H1 (cell line): Measurements from ENCODE around the gene OPALIN. TPM values are rescaled to one million over a fixed set of nuclear protein-coding genes. Genes with fewer than 3 reads are reported as not detected.
A peak's percentile ranks its signal among the peaks of the same experiment; 100 is the strongest.

Source experiments
- CTCF ChIA-PET: fragments of 300-600 bp; sonication (Branson Sonifier 250); formaldehyde crosslinking; loops from one replicate; lab custom pipeline; 2021; ENCODE audit not compliant: partially characterized antibody; lab: Charles Lee
- POLR2A ChIA-PET: fragments of 300-600 bp; sonication (Branson Sonifier 250); formaldehyde crosslinking; loops from one replicate; lab custom pipeline; 2021; ENCODE audit warnings: inconsistent platforms; ENCODE audit not compliant: partially characterized antibody; lab: Charles Lee
- DNase-seq, 2 experiments: peaks; one replicate each; pipeline versions ENCODE4 v3.0.0 to v3.0.0-alpha.2; 2010 to 2022; ENCODE audit warnings: low spot score in 2 of 2, low read depth in 1 of 2, mixed read lengths in 1 of 2
- FAIRE-seq: peaks from 2 replicates; lab custom pipeline; 2011; peaks lifted over from hg19 to GRCh38; lab: Jason Lieb, UNC
- H2AFZ ChIP-seq: 2 replicates; pipeline ENCODE4 v1.8.1; 2012; ENCODE audit warnings: low read length, inconsistent platforms
- H2AK5ac ChIP-seq: 2 replicates; pipeline ENCODE4 v1.6.1; 2013; ENCODE audit warnings: low read depth, low read length
- H2BK120ac ChIP-seq: replicated peaks from 2 replicates; pipeline ENCODE3; 2013; ENCODE audit warnings: low read depth, low read length, inconsistent platforms
- H2BK12ac ChIP-seq: 2 replicates; pipeline ENCODE4 v1.6.1; 2013; ENCODE audit warnings: low read depth, low read length
- H2BK15ac ChIP-seq: 2 replicates; pipeline ENCODE4 v1.6.1; 2013; ENCODE audit warnings: low read length
- H2BK20ac ChIP-seq: 2 replicates; pipeline ENCODE4 v1.6.1; 2013; ENCODE audit warnings: low read length
- H2BK5ac ChIP-seq: 2 replicates; pipeline ENCODE4 v1.6.1; 2013; ENCODE audit warnings: low read depth, low read length
- H3K14ac ChIP-seq: 2 replicates; pipeline ENCODE4 v1.6.1; 2013; ENCODE audit warnings: inconsistent platforms; ENCODE audit not compliant: insufficient read length
- H3K18ac ChIP-seq: 2 replicates; pipeline ENCODE4 v1.6.1; 2013; ENCODE audit warnings: low read length; ENCODE audit errors: extremely low read depth
- H3K23ac ChIP-seq: 2 replicates; pipeline ENCODE4 v1.6.1; 2013; ENCODE audit warnings: inconsistent platforms; ENCODE audit not compliant: insufficient read length
- H3K23me2 ChIP-seq: 2 replicates; pipeline ENCODE4 v1.6.1; 2013; ENCODE audit warnings: low read depth, low read length
- H3K27ac ChIP-seq: 2 replicates; pipeline ENCODE4 v1.6.1; 2011; ENCODE audit warnings: low read depth, low read length, inconsistent platforms
- H3K27me3 ChIP-seq, 4 experiments: replicated peaks in 1 of 4; 1 replicate in 1 of 4; 2 replicates in 3 of 4; pipeline versions ENCODE4 v1.6.1 to v1.8.1; 2011 to 2013; ENCODE audit warnings: low read length in 3 of 4, mild to moderate bottlenecking in 3 of 4, inconsistent platforms in 2 of 4, mixed read lengths in 2 of 4, moderate library complexity in 1 of 4; ENCODE audit not compliant: control insufficient read depth in 3 of 4, insufficient read depth in 3 of 4; ENCODE audit errors: extremely low read depth in 1 of 4
- H3K36me3 ChIP-seq, 4 experiments: 2 replicates each; pipeline versions ENCODE4 v1.6.1 to v1.8.1; 2011 to 2013; ENCODE audit warnings: mild to moderate bottlenecking in 4 of 4, low read length in 3 of 4, moderate library complexity in 2 of 4, control low read depth in 1 of 4, inconsistent platforms in 1 of 4; ENCODE audit not compliant: insufficient read depth in 4 of 4, control insufficient read depth in 2 of 4
- H3K4ac ChIP-seq: replicated peaks from 2 replicates; pipeline ENCODE3; 2013; ENCODE audit warnings: low read length, low read depth, mixed read lengths, inconsistent platforms; ENCODE audit not compliant: insufficient read length
- H3K4me1 ChIP-seq, 4 experiments: replicated peaks in 1 of 4; 1 replicate in 1 of 4; 2 replicates in 3 of 4; pipeline versions ENCODE4 v1.6.1 to v1.8.1; 2011 to 2013; ENCODE audit warnings: low read length in 3 of 4, inconsistent platforms in 2 of 4, mixed read lengths in 1 of 4; ENCODE audit not compliant: insufficient read depth in 4 of 4, control insufficient read depth in 3 of 4
- H3K4me2 ChIP-seq, 2 experiments: 2 replicates each; pipeline versions ENCODE4 v1.6.1 to v1.8.1; 2011 to 2013; ENCODE audit warnings: low read depth in 2 of 2, low read length in 2 of 2, control low read depth in 1 of 2, inconsistent platforms in 1 of 2, mild to moderate bottlenecking in 1 of 2; ENCODE audit not compliant: insufficient read depth in 1 of 2
- H3K4me3 ChIP-seq, 4 experiments: fragments of 200-600, 300-600 bp in 1 of 4; sonication (generic), shearing (Covaris generic), sonication (Bioruptor Twin) in 1 of 4; 2 replicates each; pipeline versions ENCODE4 v1.5.1 to v1.8.1; 2011 to 2016; ENCODE audit warnings: low read length in 4 of 4, low read depth in 3 of 4, control low read depth in 2 of 4, inconsistent platforms in 2 of 4, mild to moderate bottlenecking in 2 of 4, mixed read lengths in 1 of 4, moderate library complexity in 1 of 4; ENCODE audit not compliant: insufficient read depth in 2 of 4; ENCODE audit errors: extremely low read depth in 1 of 4
- H3K56ac ChIP-seq: replicated peaks from 2 replicates; pipeline ENCODE3; 2013; ENCODE audit warnings: low read depth, mild to moderate bottlenecking, mixed read lengths, low read length, inconsistent platforms; ENCODE audit not compliant: insufficient read length
- H3K79me1 ChIP-seq: 2 replicates; pipeline ENCODE4 v1.6.1; 2013; ENCODE audit warnings: low read depth, low read length, control low read depth
- H3K79me2 ChIP-seq, 2 experiments: 2 replicates each; pipeline versions ENCODE4 v1.6.1 to v1.8.1; 2012 to 2013; ENCODE audit warnings: low read length in 2 of 2, mild to moderate bottlenecking in 2 of 2, inconsistent platforms in 1 of 2; ENCODE audit not compliant: insufficient read depth in 2 of 2, control insufficient read depth in 1 of 2
- H3K9ac ChIP-seq, 4 experiments: replicated peaks in 1 of 4; 1 replicate in 1 of 4; 2 replicates in 3 of 4; pipeline versions ENCODE4 v1.6.1 to v1.8.1; 2011 to 2013; ENCODE audit warnings: low read depth in 3 of 4, low read length in 3 of 4, control low read depth in 2 of 4, mild to moderate bottlenecking in 2 of 4, moderate library complexity in 2 of 4, inconsistent platforms in 1 of 4; ENCODE audit errors: extremely low read depth in 1 of 4
- H3K9me3 ChIP-seq, 2 experiments: 2 replicates each; pipeline versions ENCODE4 v1.6.1 to v1.8.1; 2012 to 2013; ENCODE audit warnings: mild to moderate bottlenecking in 2 of 2, moderate library complexity in 2 of 2, control low read depth in 1 of 2, inconsistent platforms in 1 of 2, low read depth in 1 of 2, low read length in 1 of 2, mixed read lengths in 1 of 2; ENCODE audit not compliant: insufficient read depth in 2 of 2
- H4K20me1 ChIP-seq, 2 experiments: replicated peaks in 1 of 2; 2 replicates each; pipeline versions ENCODE3 to v1.8.1; 2011 to 2013; ENCODE audit warnings: inconsistent platforms in 2 of 2, low read length in 2 of 2, mild to moderate bottlenecking in 1 of 2; ENCODE audit not compliant: insufficient read depth in 2 of 2, control insufficient read depth in 1 of 2
- H4K5ac ChIP-seq: 2 replicates; pipeline ENCODE4 v1.6.1; 2013; ENCODE audit warnings: low read length, low read depth, mixed read lengths, inconsistent platforms; ENCODE audit not compliant: insufficient read length
- H4K8ac ChIP-seq: 2 replicates; pipeline ENCODE4 v1.8.0; 2013; ENCODE audit warnings: mild to moderate bottlenecking, moderate library complexity, low read length, inconsistent platforms; ENCODE audit not compliant: insufficient read depth; ENCODE audit errors: extremely low read depth
- H4K91ac ChIP-seq: replicated peaks from 2 replicates; pipeline ENCODE3; 2013; ENCODE audit warnings: low read length, mixed read lengths, inconsistent platforms; ENCODE audit not compliant: insufficient read length
- FOSL1 ChIP-seq: IDR thresholded peaks from 2 replicates; pipeline ENCODE4 v1.6.1; 2011; ENCODE audit warnings: mild to moderate bottlenecking, low read depth, low read length, moderate library complexity; ENCODE audit not compliant: insufficient read depth
- GABPA ChIP-seq: IDR thresholded peaks from 2 replicates; pipeline ENCODE4 v1.6.1; 2011; ENCODE audit warnings: mild to moderate bottlenecking, low read length, moderate library complexity, borderline replicate concordance; ENCODE audit not compliant: insufficient read depth
- GTF2F1 ChIP-seq: IDR thresholded peaks from 2 replicates; pipeline ENCODE4 v1.6.1; 2012; ENCODE audit warnings: low read depth, low read length, improper control_type of control experiment, borderline replicate concordance
- TEAD4 ChIP-seq: IDR thresholded peaks from 2 replicates; pipeline ENCODE4 v1.6.1; 2012; ENCODE audit warnings: low read depth, low read length, inconsistent platforms, mixed read lengths
- WGBS, 2 experiments: shearing (Covaris generic) in 1 of 2; methylation state at CpG; one replicate each; pipeline versions ENCODE4 v1.1.6 to v1.1.7; 2013 to 2015; ENCODE audit warnings: low lambda C conversion rate in 2 of 2, mixed read lengths in 2 of 2, inconsistent platforms in 1 of 2, low coverage in 1 of 2, missing lambda C conversion rate in 1 of 2; ENCODE audit not compliant: insufficient replicate concordance in 2 of 2, insufficient coverage in 1 of 2, insufficient read length in 1 of 2; ENCODE audit errors: extremely low coverage in 1 of 2, missing lambda C conversion rate in 1 of 2; 5-methylcytosine and 5-hydroxymethylcytosine counted together
- polyA plus RNA-seq, 7 experiments: library from polyadenylated mRNA; depleted of rRNA in 3 of 7; stranded (reverse) in 5 of 7; unstranded in 2 of 7; fragments of >200 nt in 5 of 7; fragments of 200-250 nt in 2 of 7; gene quantifications; 1 replicate in 5 of 7; 2 replicates in 1 of 7; 4 replicates in 1 of 7; pipeline versions ENCODE4 v1.2.1 to v1.2.3, GENCODE V29; 2011 to 2013; ENCODE audit warnings: missing spikeins in 2 of 7, mixed read lengths in 2 of 7
- total RNA-seq: library from RNA; stranded (reverse); fragmentation: NEBNext Ultra II Directional; extraction: Animal tissue kit (Norgen Biotek cat#: 25700); gene quantifications from 2 replicates; pipeline ENCODE4 v1.2.1, GENCODE V29; 2021
- TF ChIP-seq, protein P1 (sequence below): IDR thresholded peaks from 2 replicates; pipeline ENCODE4 v1.6.1; 2012; ENCODE audit warnings: inconsistent platforms
- TF ChIP-seq, protein P2 (sequence below), 3 experiments: IDR thresholded peaks; 1 replicate in 2 of 3; 2 replicates in 1 of 3; pipeline versions ENCODE4 v1.5.1 to v1.6.1; 2011; ENCODE audit warnings: low read length in 3 of 3, mild to moderate bottlenecking in 3 of 3, inconsistent platforms in 2 of 3, low read depth in 1 of 3, moderate library complexity in 1 of 3; ENCODE audit not compliant: insufficient read depth in 1 of 3; ENCODE audit errors: control extremely low read depth in 1 of 3

OPALIN gene
- total and polyA plus RNA-seq, 2 of the 8 experiments (the other 6 are each of a cell fraction or from before 2014, with no cell fraction given): 0.03 TPM; not detected in 1

DNA sequence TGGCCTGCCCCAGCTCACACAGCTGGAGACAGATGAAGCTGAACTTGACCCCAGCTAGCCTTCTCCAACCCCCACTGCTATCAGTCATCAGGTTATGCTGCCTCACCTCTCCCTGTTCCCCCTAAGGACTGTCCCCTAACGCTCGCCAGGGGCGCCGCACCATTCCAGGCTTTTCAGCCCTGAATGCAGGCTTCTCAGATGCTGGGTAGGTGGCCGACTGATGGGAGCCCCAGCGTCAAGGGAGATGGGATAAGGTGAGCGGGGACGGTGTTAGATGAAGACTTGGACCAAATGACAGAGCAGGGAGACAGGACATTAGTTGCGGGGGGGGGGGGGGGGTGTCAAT, 15.8 kb upstream of the OPALIN start:
- H3K18ac ChIP-seq: peak overlapping the region; percentile 40; the same call in 1 of the 2 replicates
- H4K20me1 ChIP-seq: no peaks in the 10 kb centered on the region
- H2BK5ac ChIP-seq: no peak overlapping the region
- H2BK15ac ChIP-seq: no peak overlapping the region
- H4K8ac ChIP-seq: 0 out of 2 replicates have a peak overlapping the region, but pooled peaks have one; percentile 21
- no peak overlapping the region for H2BK20ac ChIP-seq
- DNase-seq (peak; percentile 13 to 64), FAIRE-seq (no peak)
- H2AK5ac ChIP-seq: no peak overlapping the region
- H3K4me1 ChIP-seq: peaks cover 0 to 13% (median 7%) of the 10 kb centered on the region in 4 experiments; a peak in 6 of 7 replicates
- H3K27me3 ChIP-seq: peaks cover 0 to 3% (median 1%) of the 10 kb centered on the region in 4 experiments; a peak in 3 of 7 replicates
- no peak overlapping the region for H3K23ac ChIP-seq
- no peak overlapping the region for H3K14ac ChIP-seq
- H3K79me1 ChIP-seq: no peaks in the 10 kb centered on the region
- H3K4me2 ChIP-seq: peak overlapping the region; percentile 69 to 85
- no peak overlapping the region for H2AFZ ChIP-seq
- H2BK120ac ChIP-seq: no peak overlapping the region
- no peak overlapping the region for H4K5ac ChIP-seq
- ChIA-PET POLR2A (interaction anchor here (1.1 to 1.7 kb wide), 2 partner anchors 75 to 139 kb away, joined by 3 to 4 read pairs; partner anchors contain the start of gene TLL2), CTCF (interaction anchor here (0.6 to 12.6 kb wide), 57 partner anchors 8 to 808 kb away, joined by 3 to 197 read pairs (median 4); partner anchors contain the start of genes OPALIN and TLL2)
- H3K56ac ChIP-seq: no peak overlapping the region
- 58% methylated on average over 8 of the region's 9 CpGs; no CpG with 5 or more reads in 1 of the 2 experiments for WGBS, 2 experiments
- no peaks in the 10 kb centered on the region for H3K79me2 ChIP-seq
- no peak overlapping the region for H2BK12ac ChIP-seq
- no peaks in the 10 kb centered on the region for H3K9me3 ChIP-seq
- no peak overlapping the region for H3K4ac ChIP-seq
- H3K23me2 ChIP-seq: peaks cover 4% of the 10 kb centered on the region
- no peak overlapping the region for H3K27ac ChIP-seq
- TF ChIP-seq, protein P1, sequence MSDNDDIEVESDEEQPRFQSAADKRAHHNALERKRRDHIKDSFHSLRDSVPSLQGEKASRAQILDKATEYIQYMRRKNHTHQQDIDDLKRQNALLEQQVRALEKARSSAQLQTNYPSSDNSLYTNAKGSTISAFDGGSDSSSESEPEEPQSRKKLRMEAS: no peak
- TF ChIP-seq, protein P2, sequence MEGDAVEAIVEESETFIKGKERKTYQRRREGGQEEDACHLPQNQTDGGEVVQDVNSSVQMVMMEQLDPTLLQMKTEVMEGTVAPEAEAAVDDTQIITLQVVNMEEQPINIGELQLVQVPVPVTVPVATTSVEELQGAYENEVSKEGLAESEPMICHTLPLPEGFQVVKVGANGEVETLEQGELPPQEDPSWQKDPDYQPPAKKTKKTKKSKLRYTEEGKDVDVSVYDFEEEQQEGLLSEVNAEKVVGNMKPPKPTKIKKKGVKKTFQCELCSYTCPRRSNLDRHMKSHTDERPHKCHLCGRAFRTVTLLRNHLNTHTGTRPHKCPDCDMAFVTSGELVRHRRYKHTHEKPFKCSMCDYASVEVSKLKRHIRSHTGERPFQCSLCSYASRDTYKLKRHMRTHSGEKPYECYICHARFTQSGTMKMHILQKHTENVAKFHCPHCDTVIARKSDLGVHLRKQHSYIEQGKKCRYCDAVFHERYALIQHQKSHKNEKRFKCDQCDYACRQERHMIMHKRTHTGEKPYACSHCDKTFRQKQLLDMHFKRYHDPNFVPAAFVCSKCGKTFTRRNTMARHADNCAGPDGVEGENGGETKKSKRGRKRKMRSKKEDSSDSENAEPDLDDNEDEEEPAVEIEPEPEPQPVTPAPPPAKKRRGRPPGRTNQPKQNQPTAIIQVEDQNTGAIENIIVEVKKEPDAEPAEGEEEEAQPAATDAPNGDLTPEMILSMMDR (IDR thresholded peaks at IDR 0.05; ENCODE audit: control extremely low read depth in 1 of 3, insufficient read depth in 1 of 3, low read depth in 1 of 3, low read length in 3 of 3): peak in 2 of 3 experiments; percentile 25 to 28; a peak in 1 of 4 replicates
- TF ChIP-seq GTF2F1: no peak
- 0 out of 2 replicates have a peak, but pooled peaks have one; percentile 12 for TF ChIP-seq TEAD4
- no peak for TF ChIP-seq FOSL1
- TF ChIP-seq GABPA: no peak
- H3K9ac ChIP-seq: no peak overlapping the region
- no peak overlapping the region for H4K91ac ChIP-seq
- H3K4me3 ChIP-seq: peak overlapping the region; percentile 10 to 56 (median 37); a peak in 3 of 8 replicates
- H3K36me3 ChIP-seq: no peaks in the 10 kb centered on the region
